GM21360 (cell line): ENCODE results near the gene L1TD1.
"Not testable (repeated sequence)": the region's sequence is repeated elsewhere in the genome, so short reads cannot be mapped to it uniquely, and the experiment has no call there.

ENCODE experiments used
- ATAC-seq: cut with Tn5 transposase; IDR thresholded peaks from one replicate; pipeline ENCODE4 v1.9.1; 2021; ENCODE audit warnings: mild to moderate bottlenecking, moderate library complexity; ENCODE audit not compliant: unreplicated experiment

The L1TD1 gene, protein sequence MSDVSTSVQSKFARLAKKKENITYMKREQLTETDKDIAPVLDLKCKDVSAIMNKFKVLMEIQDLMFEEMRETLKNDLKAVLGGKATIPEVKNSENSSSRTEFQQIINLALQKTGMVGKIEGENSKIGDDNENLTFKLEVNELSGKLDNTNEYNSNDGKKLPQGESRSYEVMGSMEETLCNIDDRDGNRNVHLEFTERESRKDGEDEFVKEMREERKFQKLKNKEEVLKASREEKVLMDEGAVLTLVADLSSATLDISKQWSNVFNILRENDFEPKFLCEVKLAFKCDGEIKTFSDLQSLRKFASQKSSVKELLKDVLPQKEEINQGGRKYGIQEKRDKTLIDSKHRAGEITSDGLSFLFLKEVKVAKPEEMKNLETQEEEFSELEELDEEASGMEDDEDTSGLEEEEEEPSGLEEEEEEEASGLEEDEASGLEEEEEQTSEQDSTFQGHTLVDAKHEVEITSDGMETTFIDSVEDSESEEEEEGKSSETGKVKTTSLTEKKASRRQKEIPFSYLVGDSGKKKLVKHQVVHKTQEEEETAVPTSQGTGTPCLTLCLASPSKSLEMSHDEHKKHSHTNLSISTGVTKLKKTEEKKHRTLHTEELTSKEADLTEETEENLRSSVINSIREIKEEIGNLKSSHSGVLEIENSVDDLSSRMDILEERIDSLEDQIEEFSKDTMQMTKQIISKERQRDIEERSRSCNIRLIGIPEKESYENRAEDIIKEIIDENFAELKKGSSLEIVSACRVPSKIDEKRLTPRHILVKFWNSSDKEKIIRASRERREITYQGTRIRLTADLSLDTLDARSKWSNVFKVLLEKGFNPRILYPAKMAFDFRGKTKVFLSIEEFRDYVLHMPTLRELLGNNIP

DNA sequence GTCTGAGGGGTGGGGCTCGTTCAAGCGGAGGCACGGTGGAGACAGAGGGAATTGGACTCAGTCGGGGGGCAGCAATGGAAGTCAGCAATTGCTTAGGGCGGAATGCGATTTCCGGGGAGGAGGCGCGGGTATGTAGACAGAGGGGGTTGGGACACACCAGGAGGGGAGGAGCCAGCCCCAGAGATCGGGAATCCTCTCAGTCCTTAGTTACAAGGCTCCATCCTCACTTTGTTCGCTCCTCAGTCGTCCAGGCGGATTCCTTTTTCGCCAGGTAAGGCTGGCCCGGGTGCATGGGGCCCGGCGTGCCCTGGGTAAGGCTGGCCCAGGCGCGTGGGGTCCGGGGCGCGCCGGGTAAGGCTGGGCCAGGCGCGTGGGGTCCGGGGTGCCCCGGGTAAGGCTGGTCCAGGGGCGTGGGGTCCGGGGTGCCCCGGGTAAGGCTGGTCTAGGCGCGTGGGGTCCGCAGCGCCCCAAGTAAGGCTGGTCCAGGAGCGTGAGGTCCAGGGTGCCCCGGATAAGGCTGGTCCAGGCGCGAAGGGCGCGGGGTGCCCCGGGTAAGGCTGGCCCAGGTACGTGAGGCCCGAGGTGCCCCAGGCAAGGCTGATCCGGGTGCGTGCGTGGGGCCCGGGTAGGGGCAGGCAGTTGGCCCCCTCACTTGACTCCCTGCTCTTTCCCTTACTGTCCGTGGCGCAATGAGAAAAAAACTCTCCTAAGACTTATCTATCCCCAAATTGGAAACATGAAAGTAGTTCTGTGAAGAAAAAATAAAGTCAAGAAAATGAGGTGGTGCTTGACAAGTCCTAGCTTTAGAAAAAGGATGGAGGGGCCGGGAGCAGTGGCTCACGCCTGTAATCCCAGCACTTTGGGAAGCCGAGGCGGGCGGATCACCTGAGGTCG lies at the start of gene L1TD1:
L1TD1 (plus strand) TSS at position 199 of the 894 bp plus-strand sequence. CDS start 11,780 bp downstream, outside the sequence.
- no peak for ATAC-seq

DNA sequence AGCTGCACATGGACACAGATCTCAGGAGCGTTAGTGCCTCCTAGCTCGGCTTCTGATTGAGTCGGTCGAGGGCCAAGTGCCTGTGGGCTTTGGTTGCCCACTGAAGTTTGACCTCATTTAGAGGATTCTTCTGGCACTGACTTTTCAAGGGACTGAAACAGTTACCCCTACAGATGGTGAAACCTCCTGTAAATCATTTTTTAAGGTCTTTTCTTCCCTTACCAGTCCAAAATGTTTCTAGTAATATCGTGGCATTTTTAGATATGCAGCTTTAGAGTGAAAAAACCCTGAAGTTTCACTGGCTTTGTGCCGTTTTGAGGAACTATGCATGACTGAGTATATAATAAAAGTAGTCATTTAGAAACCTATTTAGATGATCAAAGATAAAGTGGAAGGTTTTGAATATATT lies 34.7 kb upstream of the L1TD1 start:
- ATAC-seq: peak; percentile 71

DNA sequence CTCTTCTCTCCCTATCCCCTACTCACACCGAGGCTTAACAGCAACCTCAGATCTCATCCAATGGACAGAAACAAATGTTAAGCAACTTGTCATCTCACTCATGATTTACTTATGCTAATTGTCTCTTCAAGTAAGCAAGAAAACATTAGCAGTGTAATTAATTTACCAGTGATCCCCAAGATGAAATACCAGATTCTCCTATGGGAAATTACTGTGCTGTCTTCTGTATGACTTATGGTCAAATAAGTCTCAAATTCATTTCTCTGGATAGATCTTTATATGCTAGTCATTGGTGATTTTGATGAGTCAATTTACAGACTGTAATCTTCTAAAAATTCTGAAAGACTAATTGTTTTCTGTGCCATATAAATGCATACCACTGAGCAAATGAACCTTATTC lies 32.9 kb upstream of the L1TD1 start:
- no peak for ATAC-seq

DNA sequence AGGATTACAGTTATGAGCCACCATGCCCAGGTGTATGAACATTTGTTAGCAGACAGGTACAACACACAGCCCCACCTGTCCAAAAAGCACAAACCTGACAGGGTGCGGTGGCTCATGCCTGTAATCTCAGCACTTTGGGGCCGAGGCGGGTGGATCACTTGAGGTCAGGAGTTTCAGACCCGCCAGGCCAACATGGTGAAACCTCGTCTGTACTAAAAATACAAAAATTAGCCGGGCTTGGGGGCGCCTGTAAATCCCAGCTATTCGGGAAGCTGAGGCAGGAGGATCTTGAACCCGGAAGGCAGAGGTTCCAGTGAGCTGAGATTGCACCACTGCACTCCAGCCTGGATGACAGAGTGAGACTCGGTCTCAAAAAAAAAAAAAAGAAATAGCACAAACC lies 24.3 kb upstream of the L1TD1 start:
- ATAC-seq: not testable (repeated sequence)

DNA sequence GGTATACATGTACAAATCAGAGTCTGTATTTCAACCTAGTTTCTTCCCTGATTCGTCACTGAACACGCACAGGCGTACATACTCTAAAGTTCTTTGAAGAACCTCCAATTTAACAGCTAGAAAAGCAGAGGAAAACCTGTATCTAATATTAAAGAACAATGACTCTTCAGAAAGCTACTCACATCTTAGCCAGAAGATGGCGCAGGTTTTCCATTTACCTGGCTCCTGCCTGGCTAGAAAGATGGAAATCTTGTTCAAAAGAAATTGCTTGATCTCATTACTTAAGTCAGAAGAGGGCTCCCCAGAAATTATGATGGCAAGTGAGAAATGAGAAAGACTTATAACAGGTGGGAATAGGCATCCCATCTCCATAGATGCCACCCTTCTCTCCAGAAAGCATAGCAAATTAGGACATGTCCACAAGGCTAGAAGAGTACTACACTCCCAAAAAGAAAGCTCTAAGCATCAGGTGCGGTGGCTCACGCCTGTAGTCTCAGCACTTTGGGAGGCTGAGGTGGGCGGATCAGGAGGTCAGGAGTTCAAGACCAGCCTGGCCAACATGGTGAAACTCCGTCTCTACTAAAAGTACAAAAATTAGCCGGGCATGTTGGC lies 19.0 kb upstream of the L1TD1 start:
- ATAC-seq: no peak

DNA sequence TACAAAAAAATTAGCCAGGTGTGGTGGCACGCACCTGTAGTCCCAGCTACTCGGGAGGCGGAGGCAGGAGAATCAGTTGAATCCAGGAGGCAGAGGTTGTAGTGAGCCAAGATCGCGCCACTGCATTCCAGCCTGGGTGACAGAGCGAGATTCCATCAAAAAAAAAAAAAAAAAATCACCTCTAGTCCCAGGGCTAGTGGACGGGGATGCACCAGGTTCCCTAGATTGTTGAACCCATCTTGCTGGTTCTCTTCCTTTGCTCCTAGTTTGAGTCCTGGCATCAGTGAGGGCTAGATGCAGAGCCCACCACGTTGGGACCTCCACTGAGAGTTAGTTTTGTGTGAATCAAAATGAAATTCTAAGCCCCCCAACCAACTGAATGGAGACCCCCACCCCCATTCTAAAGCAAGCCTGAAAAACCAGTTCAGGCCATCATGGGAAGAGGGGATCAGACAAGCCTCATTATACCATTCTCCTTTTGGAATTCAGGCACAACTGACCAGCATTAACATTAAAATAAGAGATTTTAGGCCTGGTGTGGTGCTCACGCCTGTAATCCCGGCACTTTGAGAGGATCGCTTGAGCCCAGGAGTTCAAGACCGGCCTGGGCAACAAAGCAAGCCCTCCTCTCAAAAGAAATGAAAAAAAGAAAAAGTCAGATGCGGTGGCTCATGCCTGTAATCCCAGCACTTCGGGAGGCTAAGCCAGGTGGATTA lies 17.9 kb upstream of the L1TD1 start:
- no peak for ATAC-seq

DNA sequence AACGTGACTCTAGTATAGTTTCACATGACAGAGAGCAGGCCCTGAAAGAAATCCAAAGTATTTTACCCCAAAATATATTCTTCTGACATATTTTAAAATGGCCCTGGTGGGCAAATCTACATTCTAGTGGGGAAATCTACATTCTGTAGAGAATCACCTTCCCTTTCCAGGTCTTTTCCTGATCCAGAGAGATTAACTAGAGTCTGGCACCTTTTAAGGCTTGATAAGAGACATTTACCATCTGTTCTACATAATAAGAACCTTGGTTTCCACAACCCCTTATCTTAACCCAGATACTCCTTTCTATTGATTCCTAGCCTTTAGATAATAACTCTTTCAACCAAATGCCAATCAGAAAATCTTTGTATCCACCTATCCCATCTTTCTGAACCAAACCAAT lies 17.0 kb upstream of the L1TD1 start:
- no peak for ATAC-seq

DNA sequence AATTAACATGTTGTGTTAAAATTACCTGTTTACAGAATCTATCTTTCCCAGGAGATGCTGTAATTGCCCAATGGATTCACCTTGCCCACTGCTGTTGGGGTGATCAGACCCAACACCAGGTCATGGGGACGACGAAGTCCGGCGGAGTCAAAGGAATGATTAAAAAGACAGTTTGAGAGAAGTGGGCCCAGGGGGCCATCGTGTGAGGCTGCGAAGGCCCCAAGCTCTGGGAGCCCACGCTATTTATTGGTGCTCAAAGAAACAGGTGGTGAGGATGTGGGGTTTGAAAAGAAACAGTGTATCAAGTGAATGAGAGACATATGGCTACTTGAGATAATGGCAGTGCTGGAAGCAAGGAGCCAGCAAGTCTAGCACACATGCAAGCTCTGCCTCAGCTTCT lies 16.3 kb upstream of the L1TD1 start:
- no peak for ATAC-seq

DNA sequence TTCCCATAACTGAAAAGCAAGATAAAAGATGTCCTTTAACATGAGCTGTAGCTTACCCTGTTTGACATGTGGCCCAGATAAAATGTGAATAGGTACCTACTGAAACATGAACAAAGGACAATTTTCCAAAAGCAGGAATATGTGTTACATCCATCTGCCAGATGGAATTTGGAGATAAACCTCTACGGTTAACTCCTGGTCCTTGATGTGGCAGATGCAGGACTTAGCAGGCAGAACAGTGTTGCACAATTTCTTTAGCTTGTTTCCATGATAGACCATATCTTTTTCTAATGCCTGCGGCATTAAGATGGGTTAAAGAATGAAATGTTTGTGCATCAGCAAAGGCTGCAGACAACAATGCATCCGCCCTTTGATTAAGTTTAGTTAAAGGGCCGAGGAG lies 14.6 kb upstream of the L1TD1 start:
- ATAC-seq: not testable (repeated sequence)

DNA sequence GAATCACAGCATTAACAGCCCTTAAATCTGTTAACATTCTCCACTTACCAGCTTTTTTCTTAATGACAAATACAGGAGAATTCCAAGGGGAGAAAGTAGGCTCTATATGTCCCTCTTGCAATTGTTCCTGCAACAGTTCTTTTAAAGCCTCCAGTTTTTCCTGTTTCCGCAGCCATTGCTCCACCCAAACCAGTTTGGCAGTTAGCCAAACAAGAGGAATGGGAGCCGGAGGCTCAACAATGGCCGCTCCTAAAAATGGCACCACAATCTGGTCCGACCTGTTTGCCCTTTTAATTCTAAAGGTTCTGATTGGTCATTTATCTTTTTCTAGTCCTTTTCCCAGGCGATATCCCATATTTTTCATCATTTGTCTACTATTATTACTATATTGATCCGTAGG lies 14.0 kb upstream of the L1TD1 start:
- ATAC-seq: no peak

DNA sequence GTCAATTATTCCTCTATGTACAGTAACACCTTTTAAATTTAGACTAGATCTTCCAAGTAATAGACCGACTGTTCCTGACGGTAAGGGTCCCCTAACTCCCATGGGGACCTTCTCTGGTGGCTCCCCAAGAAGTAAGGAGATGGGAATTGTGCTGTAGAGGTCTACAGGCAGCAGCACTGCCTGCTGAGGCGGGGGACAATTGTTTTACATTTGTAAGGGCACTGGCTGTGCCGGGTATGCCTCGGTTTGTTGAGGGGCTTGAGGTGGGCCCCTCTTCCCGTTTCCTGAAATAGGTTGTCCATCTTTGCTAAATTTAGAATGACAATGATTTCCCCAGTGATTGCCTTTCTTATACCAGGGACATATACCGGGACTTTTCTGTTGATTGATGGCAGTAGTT lies 13.1 kb upstream of the L1TD1 start:
- ATAC-seq: no peak

DNA sequence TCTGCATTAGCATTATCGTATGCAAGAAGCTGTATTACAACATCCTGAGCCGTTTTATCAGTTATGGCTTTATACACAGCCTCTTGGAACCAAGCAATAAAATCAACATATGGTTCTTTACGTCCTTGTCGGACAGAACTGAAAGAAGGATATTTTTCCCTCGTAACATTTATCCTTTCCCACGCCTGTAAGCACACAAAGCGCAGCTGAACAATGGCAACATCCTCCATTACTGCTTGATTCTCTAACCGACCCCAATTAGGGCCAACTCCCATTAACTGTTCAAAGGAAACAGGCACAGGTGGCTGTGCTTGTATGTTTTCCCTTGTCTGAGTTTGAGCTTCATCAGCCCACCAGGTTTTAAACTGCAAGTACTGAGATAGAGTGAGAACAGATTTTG lies 12.5 kb upstream of the L1TD1 start:
- ATAC-seq: not testable (repeated sequence)

DNA sequence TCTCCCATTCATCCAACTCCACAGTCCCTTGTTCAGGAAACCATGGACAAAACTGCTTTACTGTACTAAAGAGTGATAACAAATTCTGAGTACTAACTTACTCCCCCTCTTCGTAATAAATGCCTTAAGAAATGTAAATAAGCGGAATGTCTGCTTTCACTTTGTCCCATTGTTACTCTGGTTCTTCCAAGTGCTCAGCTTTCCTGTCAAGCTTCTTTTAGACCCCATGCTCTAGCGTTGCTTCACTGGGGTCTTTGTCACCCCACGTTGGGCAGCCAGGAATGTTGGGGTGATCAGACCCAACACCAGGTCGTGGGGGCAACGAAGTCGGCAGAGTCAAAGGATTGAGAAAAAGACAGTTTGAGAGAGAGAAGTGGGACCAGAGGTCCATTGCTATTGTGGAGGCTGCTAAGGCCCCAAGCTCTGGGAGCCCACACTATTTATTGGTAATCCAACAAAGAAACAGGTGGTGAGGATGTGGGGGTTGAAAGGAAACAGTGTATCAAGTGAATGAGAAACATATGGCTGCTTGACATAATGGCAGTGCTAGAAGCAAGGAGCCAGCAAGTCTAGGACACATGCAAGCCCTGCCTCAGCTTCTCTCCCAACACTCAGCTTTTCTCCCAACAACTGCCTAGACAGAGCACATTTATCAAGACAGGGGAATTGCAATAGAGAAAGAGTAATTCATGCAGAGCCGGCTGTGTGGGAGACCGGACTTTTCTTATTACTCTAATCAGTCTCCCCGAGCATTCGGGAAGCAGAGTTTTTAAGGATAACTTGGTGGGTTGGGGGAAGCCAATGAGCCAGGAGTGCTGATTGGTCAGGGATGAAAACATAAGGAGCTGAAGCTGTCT lies 11.3 kb upstream of the L1TD1 start:
- not testable (repeated sequence) for ATAC-seq

DNA sequence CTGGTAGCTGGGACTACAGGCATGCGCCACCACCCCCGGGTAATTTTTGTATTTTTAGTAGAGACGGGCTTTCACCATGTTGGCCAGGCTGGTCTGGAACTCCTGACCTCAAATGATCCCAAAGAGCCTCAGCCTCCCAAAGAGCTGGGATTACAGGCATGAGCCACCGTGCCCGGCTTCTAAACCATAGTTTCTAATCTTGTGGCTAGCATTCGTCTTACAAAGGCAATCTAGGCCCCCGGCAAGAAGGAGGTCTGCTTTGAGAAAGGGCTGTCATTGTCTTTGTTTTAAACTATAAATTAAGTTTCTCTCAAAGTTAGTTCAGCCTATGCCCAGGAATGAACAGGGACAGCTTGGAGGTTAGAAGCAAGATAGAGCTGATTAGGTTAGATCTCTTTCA lies 10.3 kb upstream of the L1TD1 start:
- no peak for ATAC-seq

DNA sequence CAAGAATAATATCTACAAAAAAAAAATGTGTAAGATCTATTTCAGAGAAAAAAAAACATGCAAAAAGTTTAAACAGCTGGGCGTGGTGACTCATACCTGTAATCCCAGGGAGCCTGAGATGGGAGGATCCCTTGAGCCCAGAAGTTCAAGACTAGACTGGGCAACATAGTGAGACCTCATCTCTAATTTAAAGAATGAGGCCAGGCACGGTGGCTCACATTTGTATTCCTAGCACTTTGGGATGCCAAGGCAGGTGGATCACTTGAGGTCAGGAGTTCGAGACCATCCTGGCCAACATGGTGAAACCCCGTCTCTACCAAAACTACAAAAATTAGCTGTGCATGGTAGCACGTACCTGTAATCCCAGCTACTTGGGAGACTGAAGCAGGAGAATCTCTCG lies 9.4 kb upstream of the L1TD1 start:
- not testable (repeated sequence) for ATAC-seq

DNA sequence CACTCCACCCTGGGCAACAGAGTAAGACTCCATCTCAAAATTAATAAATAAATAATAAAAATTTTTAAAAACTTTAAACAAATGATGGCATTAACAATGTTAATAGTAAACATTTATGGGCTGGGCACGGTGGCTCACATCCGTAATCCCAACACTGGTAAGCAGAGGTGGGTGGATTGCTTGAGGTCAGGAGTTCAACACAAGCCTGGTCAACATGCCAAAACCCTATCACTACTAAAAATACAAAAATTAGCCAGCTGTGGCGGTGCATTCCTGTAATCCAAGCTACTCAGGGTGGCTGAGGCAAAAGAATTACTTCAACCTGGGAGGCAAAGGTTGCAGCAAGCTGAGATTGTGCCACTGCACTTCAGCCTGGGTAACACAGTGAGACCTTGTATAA lies 9.0 kb upstream of the L1TD1 start:
- ATAC-seq: no peak

DNA sequence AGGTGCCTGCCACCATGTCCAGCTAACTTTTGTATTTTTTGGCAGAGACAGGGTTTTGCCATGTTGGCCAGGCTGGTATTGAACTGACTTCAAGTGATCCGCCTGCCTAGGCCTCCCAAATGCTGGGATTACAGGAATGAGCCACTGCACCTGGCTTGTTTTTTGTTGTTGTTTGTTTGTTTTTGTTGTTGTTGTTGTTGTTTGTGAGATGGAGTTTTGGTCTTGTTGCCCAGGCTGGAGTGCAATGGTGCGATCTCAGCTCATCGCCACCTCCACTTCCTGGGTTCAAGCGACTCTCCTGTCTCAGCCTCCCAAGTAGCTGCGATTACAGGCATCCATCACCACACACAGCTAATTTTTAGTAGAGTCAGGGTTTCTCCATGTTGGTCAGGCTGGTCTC lies 7.1 kb upstream of the L1TD1 start:
- no peak for ATAC-seq

DNA sequence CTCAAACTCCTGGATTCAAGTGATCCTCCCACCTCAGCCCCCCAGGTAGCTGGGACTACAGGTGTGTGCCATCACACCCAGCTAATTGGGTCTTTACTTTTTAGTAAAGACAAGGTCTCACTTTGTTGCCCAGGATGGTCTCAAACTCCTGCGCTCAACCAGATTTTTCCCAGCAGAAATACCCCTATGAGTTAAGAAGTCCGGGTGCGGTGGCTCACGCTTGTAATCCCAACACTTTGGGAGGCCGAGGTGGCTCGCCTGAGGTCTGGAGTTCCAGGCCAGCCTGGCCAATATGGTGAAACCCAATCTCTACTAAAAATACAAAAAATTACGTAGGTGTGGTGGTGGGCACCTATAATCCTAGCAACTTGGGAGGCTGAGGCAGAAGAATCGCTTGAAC lies 6.5 kb upstream of the L1TD1 start:
- no peak for ATAC-seq

DNA sequence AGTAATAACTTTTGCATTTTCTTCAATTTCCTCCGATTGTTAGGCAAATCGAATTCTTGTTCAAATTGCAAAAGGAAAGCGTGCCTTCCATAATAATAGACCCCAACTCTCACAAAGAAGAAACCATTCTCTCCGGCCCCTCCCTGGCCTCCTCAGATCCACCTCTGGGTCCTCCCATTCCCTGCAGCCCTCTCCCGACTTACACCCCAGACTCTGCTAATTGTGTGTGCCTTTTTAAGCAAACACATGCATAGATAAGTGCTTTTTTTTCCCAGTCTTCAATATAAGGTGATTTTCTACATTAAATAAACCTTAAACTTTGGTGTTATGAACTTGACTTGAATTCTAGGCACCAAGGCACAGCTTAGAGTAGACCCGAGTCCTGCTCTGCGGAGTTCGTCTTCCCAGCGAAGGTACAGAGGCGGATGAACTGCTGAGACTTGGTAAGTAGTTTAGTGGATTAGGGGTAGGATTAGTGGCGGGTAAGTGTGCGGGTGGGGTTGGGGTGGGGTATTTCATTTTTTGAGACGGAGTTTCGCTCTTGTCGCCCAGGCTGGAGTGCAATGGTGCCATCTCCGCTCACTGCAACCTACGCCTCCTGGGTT lies 1.5 kb downstream of the L1TD1 start:
- no peak for ATAC-seq
